IMR-90 (cell line): ENCODE data around the gene ZNF862. TPM values are rescaled to one million over a fixed set of nuclear protein-coding genes. Genes with fewer than 3 reads are reported as not detected.

Experiments
- ATAC-seq: fragments of 200-7000 bp; cut with Tn5 transposase; 2 replicates; pipeline ENCODE4 v1.9.1; 2020; ENCODE audit warnings: low read depth, mild to moderate bottlenecking, moderate library complexity
- BruUV-seq: library from RNA; stranded (reverse); fragments of 400-500 nt; replicated peaks from 2 replicates; lab custom pipeline; 2021; lab: Mats Ljungman, UMichigan
- CTCF ChIA-PET: fragments of 300-600 bp; formaldehyde crosslinking; extraction: SDS; loops from one replicate; lab custom pipeline; 2021; ENCODE audit warnings: antibody characterized with exemption; lab: Yijun Ruan, JAX
- POLR2A ChIA-PET: fragments of 300-600 bp; sonication (Branson Sonifier 250); formaldehyde crosslinking; loops from one replicate; lab custom pipeline; 2022; ENCODE audit warnings: antibody characterized with exemption; ENCODE audit not compliant: unreplicated experiment; lab: Charles Lee
- DNase-seq: peaks from one replicate; pipeline ENCODE4 v3.0.0; 2013
- H2AFZ ChIP-seq: replicated peaks from 2 replicates; pipeline ENCODE3; 2013; ENCODE audit warnings: low read length, mild to moderate bottlenecking; ENCODE audit not compliant: poor library complexity
- H2AK5ac ChIP-seq: 2 replicates; pipeline ENCODE4 v1.6.1; 2013; ENCODE audit warnings: low read depth, low read length, inconsistent platforms
- H2AK9ac ChIP-seq: replicated peaks from 2 replicates; pipeline ENCODE3; 2013; ENCODE audit warnings: mild to moderate bottlenecking, low read depth, low read length, moderate library complexity; ENCODE audit not compliant: poor library complexity
- H2BK120ac ChIP-seq: 2 replicates; pipeline ENCODE4 v1.6.1; 2013; ENCODE audit warnings: low read depth, low read length, inconsistent platforms
- H2BK15ac ChIP-seq: 3 replicates; pipeline ENCODE4 v1.6.1; 2013; ENCODE audit warnings: low read depth, low read length, inconsistent platforms
- H2BK20ac ChIP-seq: 2 replicates; pipeline ENCODE4 v1.6.1; 2013; ENCODE audit warnings: low read depth, mild to moderate bottlenecking, inconsistent platforms, low read length, moderate library complexity
- H2BK5ac ChIP-seq: 2 replicates; pipeline ENCODE4 v1.6.1; 2013; ENCODE audit warnings: mild to moderate bottlenecking, low read depth, low read length, inconsistent platforms; ENCODE audit not compliant: poor library complexity, severe bottlenecking
- H3K14ac ChIP-seq: replicated peaks from 2 replicates; pipeline ENCODE4 v1.6.1; 2013; ENCODE audit warnings: low read depth, low read length, inconsistent platforms
- H3K18ac ChIP-seq: 2 replicates; pipeline ENCODE4 v1.6.1; 2013; ENCODE audit warnings: low read depth, low read length, control low read depth
- H3K23ac ChIP-seq: 2 replicates; pipeline ENCODE4 v1.6.1; 2013; ENCODE audit warnings: low read depth, low read length, inconsistent platforms
- H3K27ac ChIP-seq: 2 replicates; pipeline ENCODE4 v1.5.1; 2013; ENCODE audit warnings: mild to moderate bottlenecking, control low read depth, low read length; ENCODE audit not compliant: insufficient read depth
- H3K27me3 ChIP-seq: 2 replicates; pipeline ENCODE4 v1.6.1; 2013; ENCODE audit warnings: low read length; ENCODE audit not compliant: control insufficient read depth, insufficient read depth
- H3K36me3 ChIP-seq: 2 replicates; pipeline ENCODE4 v1.6.1; 2013; ENCODE audit warnings: low read length, mixed read lengths; ENCODE audit not compliant: control insufficient read depth, insufficient read depth
- H3K4ac ChIP-seq: 2 replicates; pipeline ENCODE4 v1.6.1; 2013; ENCODE audit warnings: low read depth, low read length, inconsistent platforms
- H3K4me1 ChIP-seq: 2 replicates; pipeline ENCODE4 v1.6.1; 2013; ENCODE audit warnings: low read length, mixed read lengths; ENCODE audit not compliant: control insufficient read depth, insufficient read depth
- H3K4me2 ChIP-seq: 2 replicates; pipeline ENCODE4 v1.6.1; 2013; ENCODE audit warnings: low read depth, mild to moderate bottlenecking, control low read depth, low read length, moderate library complexity
- H3K4me3 ChIP-seq: 2 replicates; pipeline ENCODE4 v1.5.1; 2013; ENCODE audit warnings: low read depth, mild to moderate bottlenecking, control low read depth, low read length, moderate library complexity; ENCODE audit not compliant: insufficient read depth
- H3K56ac ChIP-seq: 2 replicates; pipeline ENCODE4 v1.6.1; 2013; ENCODE audit warnings: low read length, inconsistent platforms; ENCODE audit not compliant: insufficient read depth; ENCODE audit errors: extremely low read depth
- H3K79me1 ChIP-seq, 2 experiments: 2 replicates each; pipeline ENCODE4 v1.6.1; 2013; ENCODE audit warnings: low read length in 2 of 2, inconsistent platforms in 1 of 2, low read depth in 1 of 2
- H3K9ac ChIP-seq: 2 replicates; pipeline ENCODE4 v1.6.1; 2013; ENCODE audit warnings: low read depth, low read length, control low read depth
- H3K9me1 ChIP-seq: 2 replicates; pipeline ENCODE4 v1.6.1; 2013; ENCODE audit warnings: low read length, inconsistent platforms; ENCODE audit not compliant: insufficient read depth
- H3K9me3 ChIP-seq: 2 replicates; pipeline ENCODE4 v1.6.1; 2013; ENCODE audit warnings: low read length; ENCODE audit not compliant: control insufficient read depth, insufficient read depth
- H4K20me1 ChIP-seq: 2 replicates; pipeline ENCODE4 v1.6.1; 2013; ENCODE audit warnings: low read length, inconsistent platforms; ENCODE audit not compliant: insufficient read depth
- H4K5ac ChIP-seq: 2 replicates; pipeline ENCODE4 v1.6.1; 2013; ENCODE audit warnings: mild to moderate bottlenecking, low read depth, low read length, control low read depth
- H4K8ac ChIP-seq, 2 experiments: 2 replicates each; pipeline ENCODE4 v1.6.1; 2013; ENCODE audit warnings: low read depth in 2 of 2, low read length in 2 of 2, control low read depth in 1 of 2, inconsistent platforms in 1 of 2
- H4K91ac ChIP-seq: 2 replicates; pipeline ENCODE4 v1.6.1; 2013; ENCODE audit warnings: low read depth, low read length, inconsistent platforms; ENCODE audit not compliant: insufficient read depth
- BHLHE40 ChIP-seq: fragments of 150-350 bp; IDR thresholded peaks from 2 replicates; pipeline ENCODE4 v1.6.1; 2016; ENCODE audit warnings: mild to moderate bottlenecking, low read depth, low read length
- CEBPB ChIP-seq: IDR thresholded peaks from 2 replicates; pipeline ENCODE4 v1.6.1; 2012; ENCODE audit warnings: low read depth, low read length, improper control_type of control experiment
- MAZ ChIP-seq: IDR thresholded peaks from 2 replicates; pipeline ENCODE4 v1.6.1; 2012; ENCODE audit warnings: low read depth, mild to moderate bottlenecking, low read length, improper control_type of control experiment, moderate library complexity, borderline replicate concordance
- MXI1 ChIP-seq: IDR thresholded peaks from 2 replicates; pipeline ENCODE4 v1.6.1; 2012; ENCODE audit warnings: low read depth, mild to moderate bottlenecking, low read length, moderate library complexity, borderline replicate concordance
- NFE2L2 ChIP-seq: fragments of 150-350 bp; IDR thresholded peaks from 2 replicates; pipeline ENCODE4 v1.6.1; 2016; ENCODE audit warnings: low read depth, mild to moderate bottlenecking, low read length
- POLR2A ChIP-seq: IDR thresholded peaks from 2 replicates; pipeline ENCODE4 v1.6.1; 2012; ENCODE audit warnings: mild to moderate bottlenecking, low read depth, low read length
- WGBS, 2 experiments: methylation state at CpG; one replicate each; pipeline versions ENCODE4 v1.1.5 to v1.1.7; 2013; ENCODE audit warnings: missing lambda C conversion rate in 2 of 2; ENCODE audit not compliant: insufficient read length in 1 of 2; ENCODE audit errors: extremely low coverage in 2 of 2; 5-methylcytosine and 5-hydroxymethylcytosine counted together
- dilution Hi-C: fragments of 300-500 bp; cut with HindIII; formaldehyde crosslinking; loops from one replicate; pipeline ENCODE4 v1.14.3; 2018; ENCODE audit warnings: low sequenced_read_pairs; ENCODE audit not compliant: unreplicated experiment
- in situ Hi-C: fragments of 300-500 bp; cut with MboI; formaldehyde crosslinking; loops from 3 replicates; pipeline ENCODE4 v1.14.3; 2019; ENCODE audit warnings: low sequenced_read_pairs, inconsistent platforms, mixed read lengths
- intact Hi-C: fragments of 100-400 bp; cut with micrococcal nuclease; formaldehyde crosslinking; loops from 2 replicates; pipeline ENCODE4 v1.10.0; 2022
- polyA plus RNA-seq, 3 experiments: library from polyadenylated mRNA; depleted of rRNA; stranded (reverse); fragments of >200 nt; gene quantifications; 2 replicates each; pipeline ENCODE4 v1.2.3, GENCODE V29; 2012; ENCODE audit warnings: low replicate concordance in 1 of 3
- total RNA-seq: library from RNA; depleted of rRNA; stranded (reverse); fragments of >200 nt; gene quantifications from 2 replicates; pipeline ENCODE4 v1.2.3, GENCODE V29; 2012
- TF ChIP-seq, protein P1 (sequence below): fragments of 150-350 bp; IDR thresholded peaks from 2 replicates; pipeline ENCODE4 v1.6.1; 2017; ENCODE audit warnings: mild to moderate bottlenecking, antibody characterized with exemption, low read length, low read depth
- TF ChIP-seq, protein P2 (sequence below): fragments of 150-350 bp; IDR thresholded peaks from 2 replicates; pipeline ENCODE4 v1.6.1; 2016; ENCODE audit warnings: low read depth, mild to moderate bottlenecking, low read length, moderate library complexity, borderline replicate concordance

The ZNF862 gene
- total and polyA plus RNA-seq, 2 of the 4 experiments (the other 2 are of a cell fraction), result 5.9 to 10.8 TPM

DNA sequence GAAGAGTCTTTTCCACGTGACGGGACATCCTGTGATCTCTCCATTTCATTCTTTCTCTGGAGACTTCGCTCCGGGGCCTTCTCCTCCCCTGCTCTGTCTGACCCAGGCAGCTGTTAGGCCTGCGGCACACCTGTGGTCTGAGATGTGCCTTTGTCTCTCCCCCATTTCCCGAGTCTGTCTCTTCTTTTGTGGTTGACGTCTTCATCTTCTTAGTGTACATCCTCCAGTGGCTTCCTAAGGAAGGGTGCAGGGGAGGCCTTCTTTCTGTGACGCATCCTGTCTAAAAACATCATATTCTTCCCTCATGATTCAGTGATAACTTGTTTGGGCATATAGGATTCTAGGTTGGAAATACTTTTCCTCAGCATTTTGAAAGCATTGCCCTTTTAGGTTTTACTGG, 18.4 kb downstream of the ZNF862 start:
- no peak overlapping the region for H2BK15ac ChIP-seq
- TF ChIP-seq POLR2A (no peak), MXI1 (no peak), BHLHE40 (no peak), CEBPB (no peak), NFE2L2 (no peak), MAZ (no peak)
- TF ChIP-seq, protein P1, sequence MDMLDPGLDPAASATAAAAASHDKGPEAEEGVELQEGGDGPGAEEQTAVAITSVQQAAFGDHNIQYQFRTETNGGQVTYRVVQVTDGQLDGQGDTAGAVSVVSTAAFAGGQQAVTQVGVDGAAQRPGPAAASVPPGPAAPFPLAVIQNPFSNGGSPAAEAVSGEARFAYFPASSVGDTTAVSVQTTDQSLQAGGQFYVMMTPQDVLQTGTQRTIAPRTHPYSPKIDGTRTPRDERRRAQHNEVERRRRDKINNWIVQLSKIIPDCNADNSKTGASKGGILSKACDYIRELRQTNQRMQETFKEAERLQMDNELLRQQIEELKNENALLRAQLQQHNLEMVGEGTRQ, result no peak
- TF ChIP-seq, protein P2, sequence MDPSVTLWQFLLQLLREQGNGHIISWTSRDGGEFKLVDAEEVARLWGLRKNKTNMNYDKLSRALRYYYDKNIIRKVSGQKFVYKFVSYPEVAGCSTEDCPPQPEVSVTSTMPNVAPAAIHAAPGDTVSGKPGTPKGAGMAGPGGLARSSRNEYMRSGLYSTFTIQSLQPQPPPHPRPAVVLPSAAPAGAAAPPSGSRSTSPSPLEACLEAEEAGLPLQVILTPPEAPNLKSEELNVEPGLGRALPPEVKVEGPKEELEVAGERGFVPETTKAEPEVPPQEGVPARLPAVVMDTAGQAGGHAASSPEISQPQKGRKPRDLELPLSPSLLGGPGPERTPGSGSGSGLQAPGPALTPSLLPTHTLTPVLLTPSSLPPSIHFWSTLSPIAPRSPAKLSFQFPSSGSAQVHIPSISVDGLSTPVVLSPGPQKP, result no peak
- no TSS peak for BruUV-seq
- no peaks in the 10 kb centered on the region for H3K9me3 ChIP-seq
- H3K4me1 ChIP-seq, result peaks cover 13% of the 10 kb centered on the region
- POLR2A ChIA-PET, result no interaction called here
- H2AFZ ChIP-seq, result no peak overlapping the region
- no peak overlapping the region for H4K91ac ChIP-seq
- H4K5ac ChIP-seq, result no peak overlapping the region
- no peaks in the 10 kb centered on the region for H3K79me1 ChIP-seq
- H3K27ac ChIP-seq, result no peak overlapping the region
- H4K8ac ChIP-seq, result no peak overlapping the region
- H3K27me3 ChIP-seq, result no peaks in the 10 kb centered on the region
- no peak overlapping the region for H2BK120ac ChIP-seq
- no peak overlapping the region for H2AK5ac ChIP-seq
- H3K18ac ChIP-seq, result no peak overlapping the region
- H3K4me3 ChIP-seq, result no peak overlapping the region
- no peak overlapping the region for H3K56ac ChIP-seq
- no peak overlapping the region for H2AK9ac ChIP-seq
- peaks cover 23% of the 10 kb centered on the region for H3K36me3 ChIP-seq
- no peak overlapping the region for H3K23ac ChIP-seq
- H4K20me1 ChIP-seq, result no peaks in the 10 kb centered on the region
- H3K9ac ChIP-seq, result no peak overlapping the region
- H2BK20ac ChIP-seq, result no peak overlapping the region
- H3K14ac ChIP-seq, result no peak overlapping the region
- CTCF ChIA-PET, result no interaction called here
- H3K9me1 ChIP-seq, result peaks cover 11% of the 10 kb centered on the region
- no peak for ATAC-seq
- DNase-seq, result no peak
- WGBS, 2 experiments, result 90% methylated on average over 2 of the region's 8 CpGs; no CpG with 5 or more reads in 1 of the 2 experiments
- intact Hi-C loops (no loop called here), in situ Hi-C loops (loop anchor here (25.0 kb wide), 1 partner anchor 556 kb away; a partner anchor contains a TSS), dilution Hi-C loops (no loop called here)
- no peak overlapping the region for H2BK5ac ChIP-seq
- no peak overlapping the region for H3K4ac ChIP-seq
- no peak overlapping the region for H3K4me2 ChIP-seq
